Measurements from ENCODE around the gene EDC4. TPM values are rescaled to one million over a fixed set of nuclear protein-coding genes. Genes with fewer than 3 reads are reported as not detected.

EDC4 gene
- total RNA-seq, 1 experiment from 2014 or later, result 100 TPM

DNA sequence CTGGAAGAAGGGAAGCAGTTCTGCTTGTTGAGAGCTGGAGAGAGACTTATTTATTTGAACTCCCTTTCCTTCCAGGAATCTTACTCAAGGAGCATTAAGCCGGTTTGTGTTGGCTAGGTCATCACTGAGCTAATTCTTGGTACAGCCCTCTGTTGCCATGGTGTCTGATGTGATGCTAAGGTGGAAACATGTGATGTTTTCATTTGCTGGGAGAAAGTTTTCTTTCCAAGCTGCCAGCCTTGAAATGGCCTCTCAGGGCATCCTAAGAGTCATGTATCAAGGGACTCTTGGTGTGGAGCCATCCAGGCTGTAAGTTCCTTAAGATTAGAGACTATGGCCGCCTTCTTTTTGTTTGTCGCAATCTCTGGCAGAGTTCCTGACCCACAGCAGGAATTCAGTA, 24.4 kb downstream of the EDC4 start:
- no peaks in the 10 kb centered on the region for H3K27me3 ChIP-seq (ENCODE audit: insufficient read depth, low read length)
- TF ChIP-seq, protein P1, sequence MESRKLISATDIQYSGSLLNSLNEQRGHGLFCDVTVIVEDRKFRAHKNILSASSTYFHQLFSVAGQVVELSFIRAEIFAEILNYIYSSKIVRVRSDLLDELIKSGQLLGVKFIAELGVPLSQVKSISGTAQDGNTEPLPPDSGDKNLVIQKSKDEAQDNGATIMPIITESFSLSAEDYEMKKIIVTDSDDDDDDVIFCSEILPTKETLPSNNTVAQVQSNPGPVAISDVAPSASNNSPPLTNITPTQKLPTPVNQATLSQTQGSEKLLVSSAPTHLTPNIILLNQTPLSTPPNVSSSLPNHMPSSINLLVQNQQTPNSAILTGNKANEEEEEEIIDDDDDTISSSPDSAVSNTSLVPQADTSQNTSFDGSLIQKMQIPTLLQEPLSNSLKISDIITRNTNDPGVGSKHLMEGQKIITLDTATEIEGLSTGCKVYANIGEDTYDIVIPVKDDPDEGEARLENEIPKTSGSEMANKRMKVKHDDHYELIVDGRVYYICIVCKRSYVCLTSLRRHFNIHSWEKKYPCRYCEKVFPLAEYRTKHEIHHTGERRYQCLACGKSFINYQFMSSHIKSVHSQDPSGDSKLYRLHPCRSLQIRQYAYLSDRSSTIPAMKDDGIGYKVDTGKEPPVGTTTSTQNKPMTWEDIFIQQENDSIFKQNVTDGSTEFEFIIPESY (IDR thresholded peaks at IDR 0.05; ENCODE audit: extremely low read depth, insufficient replicate concordance, low read length), result no peak
- no peak for TF ChIP-seq POLR2AphosphoS5 (IDR thresholded peaks at IDR 0.05; ENCODE audit: low read depth, low read length)
- TF ChIP-seq SRF (IDR thresholded peaks at IDR 0.05; ENCODE audit: low read depth), result no peak
- TF ChIP-seq CEBPB (IDR thresholded peaks at IDR 0.05; ENCODE audit: low read depth), result no peak
- no peak for TF ChIP-seq EZH2phosphoT487 (IDR thresholded peaks at IDR 0.05; ENCODE audit: borderline replicate concordance)
- no peak for TF ChIP-seq ZFX (IDR thresholded peaks at IDR 0.05)
- no peak for TF ChIP-seq CBX3 (IDR thresholded peaks at IDR 0.05; ENCODE audit: low read depth)
- no peak for TF ChIP-seq YY1 (IDR thresholded peaks at IDR 0.05; ENCODE audit: extremely low read depth, insufficient replicate concordance, low read depth, low read length)
- TF ChIP-seq ZNF274 (IDR thresholded peaks at IDR 0.05; ENCODE audit: low read depth, low read length), result no peak
- TF ChIP-seq, protein P2, sequence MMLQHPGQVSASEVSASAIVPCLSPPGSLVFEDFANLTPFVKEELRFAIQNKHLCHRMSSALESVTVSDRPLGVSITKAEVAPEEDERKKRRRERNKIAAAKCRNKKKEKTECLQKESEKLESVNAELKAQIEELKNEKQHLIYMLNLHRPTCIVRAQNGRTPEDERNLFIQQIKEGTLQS (IDR thresholded peaks at IDR 0.05), result no peak
- TF ChIP-seq, protein P3, sequence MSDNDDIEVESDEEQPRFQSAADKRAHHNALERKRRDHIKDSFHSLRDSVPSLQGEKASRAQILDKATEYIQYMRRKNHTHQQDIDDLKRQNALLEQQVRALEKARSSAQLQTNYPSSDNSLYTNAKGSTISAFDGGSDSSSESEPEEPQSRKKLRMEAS (IDR thresholded peaks at IDR 0.05), result no peak
- no peak for TF ChIP-seq TCF7L2 (IDR thresholded peaks at IDR 0.05; ENCODE audit: borderline replicate concordance, extremely low read depth, insufficient read depth, insufficient read length)
- TF ChIP-seq, protein P4, sequence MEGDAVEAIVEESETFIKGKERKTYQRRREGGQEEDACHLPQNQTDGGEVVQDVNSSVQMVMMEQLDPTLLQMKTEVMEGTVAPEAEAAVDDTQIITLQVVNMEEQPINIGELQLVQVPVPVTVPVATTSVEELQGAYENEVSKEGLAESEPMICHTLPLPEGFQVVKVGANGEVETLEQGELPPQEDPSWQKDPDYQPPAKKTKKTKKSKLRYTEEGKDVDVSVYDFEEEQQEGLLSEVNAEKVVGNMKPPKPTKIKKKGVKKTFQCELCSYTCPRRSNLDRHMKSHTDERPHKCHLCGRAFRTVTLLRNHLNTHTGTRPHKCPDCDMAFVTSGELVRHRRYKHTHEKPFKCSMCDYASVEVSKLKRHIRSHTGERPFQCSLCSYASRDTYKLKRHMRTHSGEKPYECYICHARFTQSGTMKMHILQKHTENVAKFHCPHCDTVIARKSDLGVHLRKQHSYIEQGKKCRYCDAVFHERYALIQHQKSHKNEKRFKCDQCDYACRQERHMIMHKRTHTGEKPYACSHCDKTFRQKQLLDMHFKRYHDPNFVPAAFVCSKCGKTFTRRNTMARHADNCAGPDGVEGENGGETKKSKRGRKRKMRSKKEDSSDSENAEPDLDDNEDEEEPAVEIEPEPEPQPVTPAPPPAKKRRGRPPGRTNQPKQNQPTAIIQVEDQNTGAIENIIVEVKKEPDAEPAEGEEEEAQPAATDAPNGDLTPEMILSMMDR (IDR thresholded peaks at IDR 0.05 in 2 of 3, conservative IDR thresholded peaks at IDR 0.05 in 1 of 3; ENCODE audit: borderline replicate concordance in 1 of 3, insufficient read depth in 1 of 3, low read depth in 2 of 3, low read length in 2 of 3), result no peak
- TF ChIP-seq JUND (IDR thresholded peaks at IDR 0.05), result no peak
- no peak overlapping the region for H3K4me3 ChIP-seq (replicated peaks in 1 of 2; ENCODE audit: low read depth in 1 of 2, low read length in 2 of 2)
- H3K9me3 ChIP-seq (ENCODE audit: control insufficient read depth in 1 of 2, insufficient read depth in 1 of 2, low read depth in 1 of 2, low read length in 2 of 2), result no peaks in the 10 kb centered on the region
- no peak overlapping the region for H3K9ac ChIP-seq (ENCODE audit: low read length)
- H3K27ac ChIP-seq (ENCODE audit: low read depth, low read length), result no peak overlapping the region
- no peak overlapping the region for H2AFZ ChIP-seq (ENCODE audit: low read depth, low read length, poor library complexity, severe bottlenecking)
- BruUV-seq (replicated peaks), result no TSS peak
- no peaks in the 10 kb centered on the region for H3K9me2 ChIP-seq (ENCODE audit: insufficient read depth)
- H3K36me3 ChIP-seq (ENCODE audit: control insufficient read depth in 1 of 2, insufficient read depth in 2 of 2, low read length in 2 of 2), result no peaks in the 10 kb centered on the region
- H3K79me2 ChIP-seq (ENCODE audit: insufficient read depth, low read length), result peaks cover 48% of the 10 kb centered on the region
- no peak for DNase-seq (ENCODE audit: low read depth, low spot score)
- ChIA-PET CTCF (no interaction called here), POLR2A (no interaction called here), RAD21 (ENCODE audit: low non-redundant PET in 1 of 2, low total read pairs in 2 of 2, uncharacterized antibody in 2 of 2, unreplicated experiment in 2 of 2) (no interaction called here)
- no peak overlapping the region for H3K4me2 ChIP-seq (ENCODE audit: low read length)
- ATAC-seq, result no peak
- H3K4me1 ChIP-seq (ENCODE audit: control insufficient read depth in 1 of 2, insufficient read depth in 2 of 2, low read length in 2 of 2), result peaks cover 13% of the 10 kb centered on the region in 2 experiments
- intact Hi-C loops (cut with micrococcal nuclease), result no loop called here
- H4K20me1 ChIP-seq (ENCODE audit: insufficient read depth), result no peaks in the 10 kb centered on the region
